Psoas muscle (tissue), 8 donors: Measurements from ENCODE around the gene KLHL41. TPM values are rescaled to one million over a fixed set of nuclear protein-coding genes. Genes with fewer than 3 reads are reported as not detected.
"Not testable (repeated sequence)": the region's sequence is repeated elsewhere in the genome, so short reads cannot be mapped to it uniquely, and the experiment has no call there.

ENCODE experiments used
- ATAC-seq, 4 donors: fragments of 200-7000 bp; cut with Tn5 transposase; one replicate each; pipeline ENCODE4 v1.9.1; 2020; ENCODE audit warnings: moderate library complexity in 3 of 4, mild to moderate bottlenecking in 2 of 4
- DNase-seq, 2 donors: peaks; one replicate each; pipeline ENCODE4 v3.0.0-alpha.2; 2020
- H3K27ac ChIP-seq: fragments of 200-600 bp; one replicate; pipeline ENCODE4 v1.8.0; 2022
- H3K27me3 ChIP-seq, 3 donors: fragments of 200-600 bp in 1 of 3; one replicate each; pipeline versions ENCODE4 v1.6.1 to v1.8.0; 2013 to 2022; ENCODE audit warnings: low read length in 2 of 3, mild to moderate bottlenecking in 2 of 3, moderate library complexity in 1 of 3; ENCODE audit not compliant: insufficient read depth in 3 of 3
- H3K36me3 ChIP-seq, 2 donors: fragments of 200-600 bp in 1 of 2; one replicate each; pipeline versions ENCODE4 v1.6.1 to v1.8.0; 2013 to 2022; ENCODE audit warnings: low read depth in 1 of 2, mild to moderate bottlenecking in 1 of 2, moderate library complexity in 1 of 2; ENCODE audit not compliant: insufficient read depth in 1 of 2
- H3K4me1 ChIP-seq: fragments of 200-600 bp; one replicate; pipeline ENCODE4 v1.8.0; 2022
- H3K4me3 ChIP-seq: fragments of 200-600 bp; one replicate; pipeline ENCODE4 v1.8.0; 2022; ENCODE audit warnings: mild to moderate bottlenecking
- H3K9me3 ChIP-seq: fragments of 200-600 bp; one replicate; pipeline ENCODE4 v1.8.0; 2022
- CTCF ChIP-seq: fragments of 200-600 bp; IDR thresholded peaks from one replicate; pipeline ENCODE4 v1.8.0; 2022; ENCODE audit warnings: antibody characterized with exemption
- WGBS, 3 donors: extraction: QIAGEN DNeasy Blood & Tissue Kit; methylation state at CpG; one replicate each; pipeline versions ENCODE4 v1.1.6 to v1.1.7; 2013; 5-methylcytosine and 5-hydroxymethylcytosine counted together
- intact Hi-C, 2 donors: fragments of 100-400 bp; cut with DNase I; formaldehyde crosslinking; loops; one replicate each; pipeline versions ENCODE4 v1.11.0 to v1.14.2; 2022
- polyA plus RNA-seq, 3 donors: library from polyadenylated mRNA; stranded (reverse); fragments of 200-250 nt; gene quantifications; one replicate each; pipeline ENCODE4 v1.2.3, GENCODE V29; 2013
- total RNA-seq, 4 donors: library from RNA; stranded (reverse); fragmentation: NEBNext Ultra II Directional in 2 of 4; extraction: Animal tissue kit (Norgen Biotek cat#: 25700) in 2 of 4; gene quantifications; one replicate each; pipeline versions ENCODE4 v1.2.1 to v1.2.4, GENCODE V29; 2021 to 2023
- donor health status: healthy with polysubstance abuse.
- donor health status: DM: no; HTN: no; CAD: no; lungs with moderate emphysema.
- donor health status: Bipolar disorder and iron deficiency.
- donor health status: healthy.
- donor health status: DM: yes; HTN: yes; CAD: no.
- donor health status: DM: no; HTN: no; CAD: no.
- donor health status: DM: no; HTN: no; CAD: no.
- donor health status: DM: yes; HTN: yes; CAD: no.

KLHL41 gene
- total and polyA plus RNA-seq, 7 donors: 639 to 3,578 (median 3,179) TPM

- Histone ChIP-seq H3K4me1 (no peaks in the 10 kb centered on the region), H3K4me3 (no peak overlapping the region), H3K27me3 (no peaks in the 10 kb centered on the region), H3K9me3 (no peaks in the 10 kb centered on the region), H3K27ac (no peak overlapping the region), H3K36me3 (peaks cover 0 to 42% of the 10 kb centered on the region in 2 donors)
- DNase-seq (no peak), ATAC-seq (no peak)
- WGBS, 3 donors: 94 to 100% (median 100%) methylated on average over 1 of the region's 1 CpG
- no peak for TF ChIP-seq CTCF
- intact Hi-C loops: loop anchor here in 1 of 2 donors (5.0 kb wide), 1 partner anchor 94 kb away; no protein-coding TSS in a partner anchor
Observed at GRCh38 chr2:169561364-169561763, 51.9 kb downstream of the KLHL41 start.

GRCh38 chr2:169562084-169562483 lies 52.6 kb downstream of the KLHL41 start:
- not testable (repeated sequence) for H3K4me3 ChIP-seq, H3K27ac ChIP-seq, H3K9me3 ChIP-seq, DNase-seq, H3K4me1 ChIP-seq, H3K27me3 ChIP-seq, ATAC-seq
- peaks cover 0 to 42% of the 10 kb centered on the region in 2 donors for H3K36me3 ChIP-seq
- WGBS, 3 donors: 90 to 100% (median 99%) methylated on average over 5 of the region's 5 CpGs
- intact Hi-C loops: loop anchor here in 1 of 2 donors (5.0 kb wide), 1 partner anchor 95 kb away; no protein-coding TSS in a partner anchor

- TF ChIP-seq CTCF: no peak
- Histone ChIP-seq H3K36me3 (peaks cover 0 to 45% of the 10 kb centered on the region in 2 donors), H3K4me1 (no peaks in the 10 kb centered on the region), H3K4me3 (no peak overlapping the region), H3K27ac (no peak overlapping the region), H3K27me3 (no peaks in the 10 kb centered on the region), H3K9me3 (no peaks in the 10 kb centered on the region)
- intact Hi-C loops: loop anchor here in 1 of 2 donors (5.0 kb wide), 1 partner anchor 95 kb away; no protein-coding TSS in a partner anchor
- WGBS, 3 donors: 76 to 92% (median 90%) methylated on average over 2 of the region's 2 CpGs
- ATAC-seq: no peak
- DNase-seq: no peak
Observed at GRCh38 chr2:169562519-169562918, 53.0 kb downstream of the KLHL41 start.

GRCh38 chr2:169565686-169566085 lies 56.2 kb downstream of the KLHL41 start:
- H3K27me3 ChIP-seq: no peaks in the 10 kb centered on the region
- 47 to 100% (median 94%) methylated on average over 1 of the region's 1 CpG for WGBS, 3 donors

GRCh38 chr2:169569948-169570347 lies 60.4 kb downstream of the KLHL41 start:
- H3K9me3 ChIP-seq: no peaks in the 10 kb centered on the region
- TF ChIP-seq CTCF: no peak
- WGBS, 3 donors: 90 to 92% (median 91%) methylated on average over 2 of the region's 2 CpGs
- no peak overlapping the region for H3K4me3 ChIP-seq
- no peak for DNase-seq
- H3K27me3 ChIP-seq: no peaks in the 10 kb centered on the region
- peaks cover 0 to 29% of the 10 kb centered on the region in 2 donors for H3K36me3 ChIP-seq
- H3K4me1 ChIP-seq: peaks cover 21% of the 10 kb centered on the region
- H3K27ac ChIP-seq: no peak overlapping the region
- ATAC-seq: no peak
- intact Hi-C loops: no loop called here

More at GRCh38 chr2:169565686-169566085, 56.2 kb downstream of the KLHL41 start:
- ATAC-seq (no peak), DNase-seq (no peak)
- Histone ChIP-seq H3K4me1 (peaks cover 2% of the 10 kb centered on the region), H3K9me3 (no peaks in the 10 kb centered on the region), H3K27ac (no peak overlapping the region), H3K36me3 (peaks cover 0 to 42% of the 10 kb centered on the region in 2 donors), H3K4me3 (no peak overlapping the region)
- intact Hi-C loops: no loop called here
- no peak for TF ChIP-seq CTCF

- intact Hi-C loops, H3K4me3 ChIP-seq, H3K27ac ChIP-seq, DNase-seq, ATAC-seq, H3K27me3 ChIP-seq, H3K9me3 ChIP-seq: not testable (repeated sequence)
- Histone ChIP-seq H3K4me1 (peaks cover 21% of the 10 kb centered on the region), H3K36me3 (peaks cover 0 to 29% of the 10 kb centered on the region in 2 donors)
- 88 to 94% (median 89%) methylated on average over 4 of the region's 4 CpGs for WGBS, 3 donors
Observed at GRCh38 chr2:169570752-169571151, 61.2 kb downstream of the KLHL41 start.
